Neural cell (in vitro differentiated cells): ENCODE results near the gene MAP3K13. TPM values are rescaled to one million over a fixed set of nuclear protein-coding genes. Genes with fewer than 3 reads are reported as not detected.

ENCODE experiments used
- H2AFZ ChIP-seq: fragments of 200-600, 300-800 bp; sonication (generic), shearing (Covaris generic); 2 replicates; pipeline ENCODE4 v1.6.0; 2014; ENCODE audit warnings: low read depth, mild to moderate bottlenecking, antibody characterized with exemption, low read length, moderate library complexity
- H3F3A ChIP-seq: fragments of 200-600 bp; shearing (Covaris generic); 2 replicates; pipeline ENCODE4 v1.6.1; 2016; ENCODE audit warnings: mild to moderate bottlenecking, moderate library complexity, mixed read lengths, antibody characterized with exemption, low read length; ENCODE audit not compliant: insufficient read depth, poor library complexity, severe bottlenecking
- H3K27ac ChIP-seq: fragments of 200-600, 300-800 bp; sonication (generic), shearing (Covaris generic); 2 replicates; pipeline ENCODE4 v1.5.1; 2014; ENCODE audit warnings: mild to moderate bottlenecking, low read length, moderate library complexity
- H3K27me3 ChIP-seq: fragments of 300-800, 200-600 bp; sonication (generic), shearing (Covaris generic); 2 replicates; pipeline ENCODE4 v1.6.0; 2014; ENCODE audit warnings: mild to moderate bottlenecking, low read depth, low read length, moderate library complexity; ENCODE audit not compliant: insufficient read depth
- H3K36me3 ChIP-seq: fragments of 300-800, 200-600 bp; sonication (generic), shearing (Covaris generic); 2 replicates; pipeline ENCODE4 v1.5.1; 2014; ENCODE audit warnings: mild to moderate bottlenecking, antibody characterized with exemption, low read length, moderate library complexity; ENCODE audit not compliant: insufficient read depth
- H3K4me2 ChIP-seq: fragments of 300-800, 200-600 bp; sonication (generic), shearing (Covaris generic); 2 replicates; pipeline ENCODE4 v1.6.0; 2014; ENCODE audit warnings: mild to moderate bottlenecking, low read length
- H3K4me3 ChIP-seq: fragments of 300-800, 200-600 bp; sonication (generic), shearing (Covaris generic); 2 replicates; pipeline ENCODE4 v1.5.1; 2014; ENCODE audit warnings: mild to moderate bottlenecking, low read length, moderate library complexity
- H3K79me2 ChIP-seq: fragments of 200-600 bp; shearing (Covaris generic); replicated peaks from 2 replicates; pipeline ENCODE4 v1.6.0; 2014; ENCODE audit warnings: mild to moderate bottlenecking, low read length, moderate library complexity; ENCODE audit not compliant: insufficient read depth
- H3K9ac ChIP-seq: fragments of 300-800, 200-600 bp; sonication (generic), shearing (Covaris generic); 2 replicates; pipeline ENCODE4 v1.6.1; 2016; ENCODE audit warnings: mild to moderate bottlenecking, low read length, mixed read lengths
- H3K9me2 ChIP-seq: fragments of 200-600 bp; shearing (Covaris generic); 2 replicates; pipeline ENCODE4 v1.6.1; 2016; ENCODE audit warnings: mild to moderate bottlenecking, low read length, mixed read lengths; ENCODE audit not compliant: insufficient read depth
- H3K9me3 ChIP-seq: fragments of 200-600, 300-800 bp; sonication (generic), shearing (Covaris generic); 2 replicates; pipeline ENCODE4 v1.6.1; 2016; ENCODE audit warnings: mild to moderate bottlenecking, mixed run types, low read length, moderate library complexity, mixed read lengths
- H4K20me1 ChIP-seq: fragments of 200-600 bp; shearing (Covaris generic); 2 replicates; pipeline ENCODE4 v1.6.1; 2016; ENCODE audit warnings: mild to moderate bottlenecking, mixed run types; ENCODE audit not compliant: insufficient read depth
- EP300 ChIP-seq: fragments of 450-650 bp; conservative IDR thresholded peaks from 2 replicates; pipeline ENCODE4 v1.6.1; 2014; ENCODE audit warnings: antibody characterized with exemption, mild to moderate bottlenecking, moderate library complexity; ENCODE audit not compliant: poor library complexity, severe bottlenecking
- EZH2 ChIP-seq: fragments of 200-600, 300-800 bp; shearing (Covaris generic), sonication (generic); IDR thresholded peaks from 2 replicates; pipeline ENCODE4 v1.6.1; 2014; ENCODE audit warnings: antibody characterized with exemption, low read length, borderline replicate concordance, mild to moderate bottlenecking; ENCODE audit not compliant: insufficient read depth, poor library complexity, severe bottlenecking
- MXI1 ChIP-seq: fragments of 450-650 bp; conservative IDR thresholded peaks from 2 replicates; pipeline ENCODE4 v1.6.1; 2014; ENCODE audit warnings: antibody characterized with exemption, mild to moderate bottlenecking; ENCODE audit not compliant: poor library complexity, severe bottlenecking
- POLR2AphosphoS5 ChIP-seq: IDR thresholded peaks from 2 replicates; pipeline ENCODE4 v1.6.1; 2012
- RAD21 ChIP-seq: fragments of 450-650 bp; conservative IDR thresholded peaks from 2 replicates; pipeline ENCODE4 v1.6.1; 2014; ENCODE audit warnings: antibody characterized with exemption, mild to moderate bottlenecking, moderate library complexity
- SMC3 ChIP-seq: fragments of 450-650 bp; conservative IDR thresholded peaks from 2 replicates; pipeline ENCODE4 v1.6.1; 2014; ENCODE audit warnings: antibody characterized with exemption, mild to moderate bottlenecking, moderate library complexity; ENCODE audit not compliant: poor library complexity
- TAF1 ChIP-seq: IDR thresholded peaks from 2 replicates; pipeline ENCODE4 v1.6.1; 2012; ENCODE audit warnings: low read depth
- polyA plus RNA-seq: library from polyadenylated mRNA; depleted of rRNA; stranded (reverse); fragments of >200 nt; gene quantifications from 2 replicates; pipeline ENCODE4 v1.2.3, GENCODE V29; 2014
- TF ChIP-seq, protein P1 (sequence below): fragments of 450-650 bp; IDR thresholded peaks from 2 replicates; pipeline ENCODE4 v1.5.1; 2014; ENCODE audit warnings: antibody characterized with exemption, mild to moderate bottlenecking, moderate library complexity; ENCODE audit not compliant: poor library complexity, severe bottlenecking
- TF ChIP-seq, protein P2 (sequence below): IDR thresholded peaks from 2 replicates; pipeline ENCODE4 v1.6.1; 2012; ENCODE audit warnings: borderline replicate concordance

Gene MAP3K13
- polyA plus RNA-seq, 1 donor from 2014 or later: 33.8 TPM

GRCh38 chr3:185405664-185406063 is 42.7 kb downstream of the MAP3K13 start:
- no peaks in the 10 kb centered on the region for H4K20me1 ChIP-seq
- TF ChIP-seq, protein P1, sequence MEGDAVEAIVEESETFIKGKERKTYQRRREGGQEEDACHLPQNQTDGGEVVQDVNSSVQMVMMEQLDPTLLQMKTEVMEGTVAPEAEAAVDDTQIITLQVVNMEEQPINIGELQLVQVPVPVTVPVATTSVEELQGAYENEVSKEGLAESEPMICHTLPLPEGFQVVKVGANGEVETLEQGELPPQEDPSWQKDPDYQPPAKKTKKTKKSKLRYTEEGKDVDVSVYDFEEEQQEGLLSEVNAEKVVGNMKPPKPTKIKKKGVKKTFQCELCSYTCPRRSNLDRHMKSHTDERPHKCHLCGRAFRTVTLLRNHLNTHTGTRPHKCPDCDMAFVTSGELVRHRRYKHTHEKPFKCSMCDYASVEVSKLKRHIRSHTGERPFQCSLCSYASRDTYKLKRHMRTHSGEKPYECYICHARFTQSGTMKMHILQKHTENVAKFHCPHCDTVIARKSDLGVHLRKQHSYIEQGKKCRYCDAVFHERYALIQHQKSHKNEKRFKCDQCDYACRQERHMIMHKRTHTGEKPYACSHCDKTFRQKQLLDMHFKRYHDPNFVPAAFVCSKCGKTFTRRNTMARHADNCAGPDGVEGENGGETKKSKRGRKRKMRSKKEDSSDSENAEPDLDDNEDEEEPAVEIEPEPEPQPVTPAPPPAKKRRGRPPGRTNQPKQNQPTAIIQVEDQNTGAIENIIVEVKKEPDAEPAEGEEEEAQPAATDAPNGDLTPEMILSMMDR: no peak
- TF ChIP-seq MXI1 (no peak), EZH2 (no peak), TAF1 (no peak), RAD21 (no peak), POLR2AphosphoS5 (no peak), EP300 (no peak), SMC3 (no peak)
- TF ChIP-seq, protein P2, sequence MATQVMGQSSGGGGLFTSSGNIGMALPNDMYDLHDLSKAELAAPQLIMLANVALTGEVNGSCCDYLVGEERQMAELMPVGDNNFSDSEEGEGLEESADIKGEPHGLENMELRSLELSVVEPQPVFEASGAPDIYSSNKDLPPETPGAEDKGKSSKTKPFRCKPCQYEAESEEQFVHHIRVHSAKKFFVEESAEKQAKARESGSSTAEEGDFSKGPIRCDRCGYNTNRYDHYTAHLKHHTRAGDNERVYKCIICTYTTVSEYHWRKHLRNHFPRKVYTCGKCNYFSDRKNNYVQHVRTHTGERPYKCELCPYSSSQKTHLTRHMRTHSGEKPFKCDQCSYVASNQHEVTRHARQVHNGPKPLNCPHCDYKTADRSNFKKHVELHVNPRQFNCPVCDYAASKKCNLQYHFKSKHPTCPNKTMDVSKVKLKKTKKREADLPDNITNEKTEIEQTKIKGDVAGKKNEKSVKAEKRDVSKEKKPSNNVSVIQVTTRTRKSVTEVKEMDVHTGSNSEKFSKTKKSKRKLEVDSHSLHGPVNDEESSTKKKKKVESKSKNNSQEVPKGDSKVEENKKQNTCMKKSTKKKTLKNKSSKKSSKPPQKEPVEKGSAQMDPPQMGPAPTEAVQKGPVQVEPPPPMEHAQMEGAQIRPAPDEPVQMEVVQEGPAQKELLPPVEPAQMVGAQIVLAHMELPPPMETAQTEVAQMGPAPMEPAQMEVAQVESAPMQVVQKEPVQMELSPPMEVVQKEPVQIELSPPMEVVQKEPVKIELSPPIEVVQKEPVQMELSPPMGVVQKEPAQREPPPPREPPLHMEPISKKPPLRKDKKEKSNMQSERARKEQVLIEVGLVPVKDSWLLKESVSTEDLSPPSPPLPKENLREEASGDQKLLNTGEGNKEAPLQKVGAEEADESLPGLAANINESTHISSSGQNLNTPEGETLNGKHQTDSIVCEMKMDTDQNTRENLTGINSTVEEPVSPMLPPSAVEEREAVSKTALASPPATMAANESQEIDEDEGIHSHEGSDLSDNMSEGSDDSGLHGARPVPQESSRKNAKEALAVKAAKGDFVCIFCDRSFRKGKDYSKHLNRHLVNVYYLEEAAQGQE: no peak
- H3K9me2 ChIP-seq: no peaks in the 10 kb centered on the region
- H3K27ac ChIP-seq: no peak overlapping the region
- H3K4me2 ChIP-seq: no peak overlapping the region
- H3K27me3 ChIP-seq: no peaks in the 10 kb centered on the region
- no peaks in the 10 kb centered on the region for H3K36me3 ChIP-seq
- no peaks in the 10 kb centered on the region for H3F3A ChIP-seq
- no peaks in the 10 kb centered on the region for H3K79me2 ChIP-seq
- H3K9ac ChIP-seq: no peak overlapping the region
- H3K9me3 ChIP-seq: no peaks in the 10 kb centered on the region
- no peak overlapping the region for H2AFZ ChIP-seq
- no peak overlapping the region for H3K4me3 ChIP-seq

GRCh38 chr3:185406121-185406620 is 43.2 kb downstream of the MAP3K13 start:
- Histone ChIP-seq H2AFZ (no peak overlapping the region), H3K9ac (no peak overlapping the region), H3F3A (no peaks in the 10 kb centered on the region), H3K9me3 (no peaks in the 10 kb centered on the region), H3K36me3 (no peaks in the 10 kb centered on the region), H3K27me3 (no peaks in the 10 kb centered on the region), H3K4me2 (no peak overlapping the region), H4K20me1 (no peaks in the 10 kb centered on the region), H3K79me2 (no peaks in the 10 kb centered on the region), H3K9me2 (no peaks in the 10 kb centered on the region), H3K27ac (no peak overlapping the region), H3K4me3 (no peak overlapping the region)
- TF ChIP-seq EP300 (no peak), POLR2AphosphoS5 (no peak), MXI1 (no peak), RAD21 (no peak), SMC3 (no peak), TAF1 (no peak), EZH2 (no peak)
- TF ChIP-seq, protein P1: no peak
- TF ChIP-seq, protein P2: no peak
